Neural crest cell (in vitro differentiated cells): ENCODE measurements around the gene PLD4. TPM values are rescaled to one million over a fixed set of nuclear protein-coding genes. Genes with fewer than 3 reads are reported as not detected.

Experiments
- DNase-seq: peaks from one replicate; pipeline ENCODE4 v3.0.0; 2021; ENCODE audit warnings: low read depth, mixed read lengths, low spot score
- H3K27ac Mint-ChIP-seq: one replicate; pipeline ENCODE4 v1.8.0; 2021; ENCODE audit warnings: mild to moderate bottlenecking, mixed read lengths; ENCODE audit not compliant: unreplicated experiment
- H3K27me3 Mint-ChIP-seq: 2 replicates; pipeline ENCODE4 v1.8.0; 2021; ENCODE audit warnings: low read depth, mild to moderate bottlenecking, mixed read lengths
- H3K36me3 Mint-ChIP-seq: 2 replicates; pipeline ENCODE4 v1.8.0; 2021; ENCODE audit warnings: low read depth, mild to moderate bottlenecking, mixed read lengths
- H3K4me1 Mint-ChIP-seq: 2 replicates; pipeline ENCODE4 v1.8.0; 2021; ENCODE audit warnings: mixed read lengths
- H3K4me3 Mint-ChIP-seq: one replicate; pipeline ENCODE4 v1.8.0; 2021; ENCODE audit warnings: mild to moderate bottlenecking, mixed read lengths
- H3K9me3 Mint-ChIP-seq: 2 replicates; pipeline ENCODE4 v1.8.0; 2021; ENCODE audit warnings: mixed read lengths
- total RNA-seq: library from RNA; stranded (reverse); gene quantifications from 2 replicates; pipeline ENCODE4 v1.2.1, GENCODE V29; 2021
- TF ChIP-seq, protein P1 (sequence below): fragments of 200-600 bp; sonication (generic); conservative IDR thresholded peaks from 2 replicates; pipeline ENCODE4 v1.5.0; 2021; ENCODE audit warnings: antibody characterized with exemption, mild to moderate bottlenecking

The PLD4 gene
- total RNA-seq, 1 donor from 2014 or later = 0.02 TPM

DNA sequence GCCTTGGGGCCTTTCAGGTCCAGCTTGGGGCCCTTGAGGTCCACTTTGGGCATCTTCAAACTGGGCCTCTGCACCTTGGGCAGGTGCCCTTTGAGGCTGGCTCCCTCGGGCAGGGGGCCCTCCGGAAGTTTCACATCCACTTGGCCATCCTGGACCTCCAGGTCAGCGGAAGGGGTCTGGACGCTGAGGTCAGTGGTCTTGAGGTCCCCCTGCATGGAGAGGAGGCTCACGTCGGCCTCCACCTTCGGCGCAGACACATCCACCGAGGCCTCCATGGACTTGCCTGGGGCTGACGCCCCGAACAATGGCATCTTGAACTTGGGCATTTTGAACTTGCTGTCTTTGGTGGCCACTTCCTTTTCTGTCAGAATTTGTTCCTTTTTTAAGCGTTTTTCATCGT lies 28.4 kb downstream of the PLD4 start:
- Mint-ChIP-seq H3K4me3 (no peak overlapping the region), H3K36me3 (no peaks in the 10 kb centered on the region), H3K4me1 (no peaks in the 10 kb centered on the region), H3K27me3 (peaks cover 6% of the 10 kb centered on the region), H3K27ac (no peak overlapping the region), H3K9me3 (no peaks in the 10 kb centered on the region)
- no peak for DNase-seq
- TF ChIP-seq, protein P1, sequence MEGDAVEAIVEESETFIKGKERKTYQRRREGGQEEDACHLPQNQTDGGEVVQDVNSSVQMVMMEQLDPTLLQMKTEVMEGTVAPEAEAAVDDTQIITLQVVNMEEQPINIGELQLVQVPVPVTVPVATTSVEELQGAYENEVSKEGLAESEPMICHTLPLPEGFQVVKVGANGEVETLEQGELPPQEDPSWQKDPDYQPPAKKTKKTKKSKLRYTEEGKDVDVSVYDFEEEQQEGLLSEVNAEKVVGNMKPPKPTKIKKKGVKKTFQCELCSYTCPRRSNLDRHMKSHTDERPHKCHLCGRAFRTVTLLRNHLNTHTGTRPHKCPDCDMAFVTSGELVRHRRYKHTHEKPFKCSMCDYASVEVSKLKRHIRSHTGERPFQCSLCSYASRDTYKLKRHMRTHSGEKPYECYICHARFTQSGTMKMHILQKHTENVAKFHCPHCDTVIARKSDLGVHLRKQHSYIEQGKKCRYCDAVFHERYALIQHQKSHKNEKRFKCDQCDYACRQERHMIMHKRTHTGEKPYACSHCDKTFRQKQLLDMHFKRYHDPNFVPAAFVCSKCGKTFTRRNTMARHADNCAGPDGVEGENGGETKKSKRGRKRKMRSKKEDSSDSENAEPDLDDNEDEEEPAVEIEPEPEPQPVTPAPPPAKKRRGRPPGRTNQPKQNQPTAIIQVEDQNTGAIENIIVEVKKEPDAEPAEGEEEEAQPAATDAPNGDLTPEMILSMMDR = no peak

DNA sequence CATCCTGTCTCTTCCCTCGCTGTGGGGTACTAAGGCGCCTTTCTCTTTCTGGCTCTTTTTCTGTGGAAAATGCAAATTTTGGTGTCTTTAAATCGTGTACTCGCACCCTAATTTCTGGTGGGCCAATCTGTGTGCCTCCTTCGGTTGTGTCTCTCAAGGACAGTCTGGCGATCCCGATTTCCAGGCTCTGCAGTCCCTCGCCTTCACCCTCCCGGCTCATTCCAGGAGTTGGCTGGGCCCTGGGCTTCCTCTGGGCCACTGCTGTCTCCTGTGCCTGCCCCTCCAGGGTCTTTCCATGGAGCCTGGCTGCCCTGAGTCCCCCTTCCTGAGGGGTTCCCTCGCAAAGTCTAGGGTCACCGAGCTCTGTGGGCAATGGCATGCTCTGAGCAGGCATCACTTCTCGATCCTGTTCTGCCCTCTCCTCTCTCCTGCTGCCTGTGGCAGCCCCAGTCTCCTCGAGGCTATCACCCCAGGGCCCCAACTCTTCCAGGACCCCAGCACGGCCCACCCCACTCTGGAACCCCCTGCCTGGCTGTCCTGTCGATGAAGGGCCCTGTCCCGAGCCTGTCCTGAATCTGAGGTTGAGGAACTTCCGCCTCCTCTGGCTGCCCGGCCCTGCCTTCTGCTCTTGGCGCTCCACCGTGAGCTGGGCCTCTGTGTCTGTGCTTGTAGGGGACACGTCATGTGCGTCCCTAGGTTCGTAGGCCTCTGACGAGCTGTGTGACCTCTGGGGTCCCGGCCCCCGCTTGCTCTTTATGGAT lies 29.4 kb downstream of the PLD4 start:
- no peaks in the 10 kb centered on the region for H3K4me1 Mint-ChIP-seq
- TF ChIP-seq, protein P1 = no peak
- H3K9me3 Mint-ChIP-seq = no peaks in the 10 kb centered on the region

DNA sequence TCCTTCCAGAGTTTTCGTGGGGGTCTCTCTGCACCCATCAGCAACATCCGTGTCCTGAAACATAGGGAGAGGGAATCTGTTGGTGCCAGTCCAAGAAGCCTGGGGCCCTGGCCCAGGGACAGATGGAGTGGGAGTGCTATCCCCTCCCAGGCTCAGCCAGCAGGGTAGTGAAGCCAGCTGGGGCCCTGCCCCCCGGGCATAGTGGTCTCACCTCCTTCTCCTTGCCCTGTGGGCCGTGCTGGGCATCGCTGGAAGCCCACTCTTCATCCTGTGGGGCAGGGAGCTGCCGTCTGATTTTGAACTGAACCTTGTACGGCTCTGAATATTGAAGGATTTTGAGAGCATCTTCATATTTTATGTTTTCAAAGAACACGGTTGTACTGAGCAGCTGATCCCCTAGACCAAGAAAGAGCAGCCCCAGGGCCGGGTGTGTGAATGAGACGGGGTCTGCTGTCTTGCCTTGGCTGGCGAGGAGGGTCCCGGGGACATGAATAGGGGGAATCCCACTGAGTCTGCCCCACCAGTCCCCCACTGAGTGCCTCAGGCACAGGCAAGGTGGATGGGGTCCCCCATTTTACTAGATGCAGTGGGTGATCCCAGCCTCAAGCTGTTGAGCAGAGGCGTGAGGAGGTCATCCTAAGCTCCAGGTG lies 30.2 kb downstream of the PLD4 start:
- H3K27me3 Mint-ChIP-seq = peaks cover 15% of the 10 kb centered on the region
- no peak for DNase-seq
- H3K9me3 Mint-ChIP-seq = no peaks in the 10 kb centered on the region
- TF ChIP-seq, protein P1 = no peak
- no peaks in the 10 kb centered on the region for H3K36me3 Mint-ChIP-seq
- H3K4me3 Mint-ChIP-seq = no peak overlapping the region
- H3K4me1 Mint-ChIP-seq = no peaks in the 10 kb centered on the region
- H3K27ac Mint-ChIP-seq = no peak overlapping the region

More for the DNA sequence above, 29.4 kb downstream of the PLD4 start:
- no peak for DNase-seq
- H3K27me3 Mint-ChIP-seq = peaks cover 12% of the 10 kb centered on the region
- H3K36me3 Mint-ChIP-seq = no peaks in the 10 kb centered on the region
- H3K27ac Mint-ChIP-seq = no peak overlapping the region
- H3K4me3 Mint-ChIP-seq = no peak overlapping the region

DNA sequence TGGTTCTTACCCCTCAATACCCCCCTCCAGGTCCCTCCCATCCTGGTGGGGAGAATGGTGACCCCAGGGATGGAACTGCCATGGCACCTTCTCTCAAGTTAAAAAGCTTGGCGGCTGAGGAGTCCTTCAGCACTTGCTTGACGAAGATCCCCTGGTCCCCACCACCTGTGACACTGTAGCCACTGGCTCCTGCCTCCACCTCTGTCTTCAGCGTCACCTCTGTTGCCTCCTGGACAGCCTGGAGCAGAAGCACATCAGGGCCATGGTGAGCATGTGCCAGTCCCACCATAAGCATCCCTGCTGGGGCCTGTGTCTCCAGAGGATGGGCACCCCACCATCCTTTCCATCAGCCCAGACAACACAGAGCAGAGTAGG lies 30.7 kb downstream of the PLD4 start:
- no peaks in the 10 kb centered on the region for H3K9me3 Mint-ChIP-seq
- no peaks in the 10 kb centered on the region for H3K4me1 Mint-ChIP-seq
- TF ChIP-seq, protein P1 = no peak
- H3K4me3 Mint-ChIP-seq = no peak overlapping the region
- H3K27me3 Mint-ChIP-seq = peaks cover 18% of the 10 kb centered on the region
- no peaks in the 10 kb centered on the region for H3K36me3 Mint-ChIP-seq
- DNase-seq = no peak
- H3K27ac Mint-ChIP-seq = no peak overlapping the region

DNA sequence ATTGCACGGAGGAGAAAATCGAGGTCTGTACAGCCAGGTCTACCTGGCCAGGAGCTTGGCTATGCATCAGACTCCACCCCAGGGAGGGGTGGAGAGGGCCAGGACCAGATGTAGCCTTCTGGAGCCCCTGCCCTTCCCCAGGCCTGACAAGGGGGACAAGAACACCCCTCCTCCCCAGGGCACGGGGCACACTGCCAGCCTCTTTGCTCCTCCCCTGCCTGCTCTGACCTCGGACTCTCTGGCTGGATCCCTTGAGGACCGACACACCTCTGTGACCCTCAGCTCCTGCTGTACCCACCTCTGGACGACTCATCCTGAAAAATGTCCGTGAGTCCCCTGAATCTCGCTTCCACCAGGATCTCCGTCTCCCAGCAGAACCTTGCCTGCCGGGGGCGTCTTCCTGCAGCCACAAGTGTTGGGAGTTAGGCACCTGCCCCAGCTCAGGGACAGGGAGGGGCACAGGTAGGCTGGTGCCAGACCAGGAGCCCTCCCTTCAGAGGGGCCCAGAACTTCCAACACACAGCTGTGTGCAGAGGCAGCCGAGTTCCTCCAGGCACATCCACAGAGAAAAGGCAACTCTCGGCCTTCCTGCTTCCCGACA lies 31.7 kb downstream of the PLD4 start:
- Mint-ChIP-seq H3K4me1 (no peaks in the 10 kb centered on the region), H3K36me3 (no peaks in the 10 kb centered on the region), H3K4me3 (no peak overlapping the region), H3K9me3 (no peaks in the 10 kb centered on the region), H3K27ac (no peak overlapping the region), H3K27me3 (peaks cover 21% of the 10 kb centered on the region)
- no peak for DNase-seq
- TF ChIP-seq, protein P1 = no peak
